IPS DF 6.9 (cell line): ENCODE results near the gene PRKCE.

Source experiments
- DNase-seq: peaks from one replicate; pipeline ENCODE4 v3.0.0-alpha.2; 2013; ENCODE audit warnings: low read depth, low spot score
- H3K27ac ChIP-seq: one replicate; pipeline ENCODE4 v1.5.1; 2013; ENCODE audit warnings: low read length, control low read depth
- H3K27me3 ChIP-seq: 2 replicates; pipeline ENCODE4 v1.6.1; 2013; ENCODE audit warnings: mild to moderate bottlenecking, low read length; ENCODE audit not compliant: control insufficient read depth, insufficient read depth
- H3K36me3 ChIP-seq: 2 replicates; pipeline ENCODE4 v1.6.1; 2013; ENCODE audit warnings: low read length; ENCODE audit not compliant: control insufficient read depth, insufficient read depth
- H3K4me1 ChIP-seq: 2 replicates; pipeline ENCODE4 v1.6.1; 2013; ENCODE audit warnings: low read length; ENCODE audit not compliant: control insufficient read depth, insufficient read depth
- H3K4me3 ChIP-seq: 2 replicates; pipeline ENCODE4 v1.5.1; 2013; ENCODE audit warnings: mild to moderate bottlenecking, low read length
- H3K9me3 ChIP-seq: 2 replicates; pipeline ENCODE4 v1.6.1; 2013; ENCODE audit warnings: low read length, inconsistent platforms; ENCODE audit not compliant: control insufficient read depth, insufficient read depth
- WGBS: extraction: QIAGEN DNeasy Blood & Tissue Kit; methylation state at CpG from one replicate; pipeline ENCODE4 v1.1.7; 2013; ENCODE audit warnings: mixed read lengths, missing lambda C conversion rate; ENCODE audit not compliant: insufficient read length, insufficient coverage; 5-methylcytosine and 5-hydroxymethylcytosine counted together

The PRKCE gene

DNA sequence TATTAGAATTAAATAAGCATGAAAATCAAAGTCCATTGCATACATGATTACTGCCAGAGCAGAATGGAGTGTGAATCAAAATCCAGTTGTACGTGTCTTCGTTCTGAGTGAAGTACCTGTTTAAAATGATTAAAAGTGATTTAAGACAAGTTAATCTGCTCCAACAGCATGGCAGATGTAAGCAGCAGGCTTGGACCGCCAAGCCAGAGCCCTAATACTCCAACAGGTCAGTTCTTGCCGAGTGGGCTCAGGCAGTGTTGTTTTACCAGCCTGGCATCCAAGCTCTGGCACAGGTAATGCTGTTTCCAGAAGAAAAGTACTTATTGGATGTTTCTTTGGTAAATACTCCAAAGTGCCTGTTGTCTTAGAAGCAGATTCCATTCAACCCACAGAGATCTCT, 474.3 kb downstream of the PRKCE start:
- DNase-seq: no peak
- no CpG with 5 or more reads among the region's 4 CpGs for WGBS
- no peak overlapping the region for H3K4me3 ChIP-seq
- no peaks in the 10 kb centered on the region for H3K9me3 ChIP-seq
- no peaks in the 10 kb centered on the region for H3K27me3 ChIP-seq
- H3K36me3 ChIP-seq: no peaks in the 10 kb centered on the region
- H3K27ac ChIP-seq: no peak overlapping the region
- H3K4me1 ChIP-seq: no peaks in the 10 kb centered on the region

DNA sequence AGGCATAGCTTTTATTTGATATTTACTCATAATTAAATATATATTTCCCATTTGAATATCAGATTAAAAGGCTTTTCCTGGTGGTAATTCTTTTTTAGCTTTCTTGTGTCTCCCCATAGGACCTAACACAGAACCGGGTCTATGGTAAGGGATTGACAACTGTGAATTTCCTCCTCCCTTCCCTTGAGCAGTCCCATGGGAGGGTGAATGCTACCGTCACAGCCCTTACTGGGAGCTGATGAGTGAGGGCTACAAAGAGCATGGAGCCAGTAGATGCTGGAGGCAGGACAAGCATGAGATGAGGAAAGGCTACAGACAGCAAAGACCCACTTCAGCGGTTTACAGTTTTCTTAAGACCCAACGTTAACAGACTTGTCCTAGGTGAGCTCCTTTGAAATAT, 475.1 kb downstream of the PRKCE start:
- WGBS: no CpG with 5 or more reads among the region's 4 CpGs
- Histone ChIP-seq H3K9me3 (no peaks in the 10 kb centered on the region), H3K4me1 (no peaks in the 10 kb centered on the region), H3K27ac (no peak overlapping the region), H3K27me3 (no peaks in the 10 kb centered on the region), H3K36me3 (no peaks in the 10 kb centered on the region), H3K4me3 (no peak overlapping the region)
- no peak for DNase-seq

- Histone ChIP-seq H3K36me3 (no peaks in the 10 kb centered on the region), H3K4me3 (no peak overlapping the region), H3K9me3 (no peaks in the 10 kb centered on the region), H3K27ac (no peak overlapping the region), H3K4me1 (no peaks in the 10 kb centered on the region), H3K27me3 (no peaks in the 10 kb centered on the region)
- no CpG with 5 or more reads among the region's 3 CpGs for WGBS
- DNase-seq: no peak
Observed at GRCh38 chr2:46127176-46127575, 475.7 kb downstream of the PRKCE start.

GRCh38 chr2:46130511-46130910, 479.0 kb downstream of the PRKCE start:
- Histone ChIP-seq H3K27ac (no peak overlapping the region), H3K4me1 (no peaks in the 10 kb centered on the region)
- whole genome bisulfite sequencing: no CpG with 5 or more reads among the region's 4 CpGs

GRCh38 chr2:46132996-46133395, 481.5 kb downstream of the PRKCE start:
- DNase-seq: no peak
- no CpG with 5 or more reads among the region's 8 CpGs for whole genome bisulfite sequencing

More at GRCh38 chr2:46130511-46130910, 479.0 kb downstream of the PRKCE start:
- no peak for DNase-seq
- Histone ChIP-seq H3K4me3 (no peak overlapping the region), H3K9me3 (no peaks in the 10 kb centered on the region), H3K36me3 (no peaks in the 10 kb centered on the region), H3K27me3 (no peaks in the 10 kb centered on the region)

GRCh38 chr2:46134531-46135227, 483.2 kb downstream of the PRKCE start:
- no peaks in the 10 kb centered on the region for H3K9me3 ChIP-seq
- H3K27me3 ChIP-seq: no peaks in the 10 kb centered on the region
- no CpG with 5 or more reads among the region's 8 CpGs for WGBS
- no peaks in the 10 kb centered on the region for H3K36me3 ChIP-seq
- H3K4me3 ChIP-seq: no peak overlapping the region
- H3K27ac ChIP-seq: no peak overlapping the region
- no peak for DNase-seq
- H3K4me1 ChIP-seq: no peaks in the 10 kb centered on the region

More at GRCh38 chr2:46132996-46133395, 481.5 kb downstream of the PRKCE start:
- Histone ChIP-seq H3K36me3 (no peaks in the 10 kb centered on the region), H3K27me3 (no peaks in the 10 kb centered on the region), H3K27ac (no peak overlapping the region), H3K4me3 (no peak overlapping the region), H3K9me3 (no peaks in the 10 kb centered on the region), H3K4me1 (no peaks in the 10 kb centered on the region)

GRCh38 chr2:46135228-46135855, 483.9 kb downstream of the PRKCE start:
- WGBS: no CpG with 5 or more reads among the region's 4 CpGs
- no peaks in the 10 kb centered on the region for H3K4me1 ChIP-seq
- no peak for DNase-seq
- no peaks in the 10 kb centered on the region for H3K36me3 ChIP-seq
- H3K4me3 ChIP-seq: no peak overlapping the region
- H3K27me3 ChIP-seq: no peaks in the 10 kb centered on the region
- no peaks in the 10 kb centered on the region for H3K9me3 ChIP-seq
- H3K27ac ChIP-seq: no peak overlapping the region

- Histone ChIP-seq H3K27me3 (no peaks in the 10 kb centered on the region), H3K9me3 (no peaks in the 10 kb centered on the region), H3K4me3 (no peak overlapping the region), H3K4me1 (no peaks in the 10 kb centered on the region), H3K27ac (no peak overlapping the region), H3K36me3 (no peaks in the 10 kb centered on the region)
- no CpG with 5 or more reads among the region's 6 CpGs for WGBS
- DNase-seq: no peak
Observed at GRCh38 chr2:46135958-46136357, 484.5 kb downstream of the PRKCE start.

DNA sequence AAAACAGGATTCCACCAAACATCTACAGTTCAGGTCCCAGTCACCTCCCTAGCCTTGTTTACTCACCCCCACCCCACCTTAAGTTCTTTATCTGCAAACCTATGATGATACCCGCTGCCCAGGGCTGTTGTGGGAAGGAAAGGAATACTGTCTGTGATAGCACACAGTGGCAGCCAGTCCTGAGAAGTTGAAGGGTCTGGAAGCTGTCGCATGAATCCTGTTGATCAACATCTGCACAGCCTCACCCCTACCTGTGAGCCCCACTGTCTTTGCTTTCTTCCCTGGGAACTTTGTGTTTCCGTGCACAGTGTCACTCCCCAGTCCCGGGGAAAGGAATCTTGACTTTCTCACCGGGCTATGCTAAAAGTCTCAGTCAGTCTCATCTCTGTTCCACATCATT, 485.0 kb downstream of the PRKCE start:
- Histone ChIP-seq H3K27me3 (no peaks in the 10 kb centered on the region), H3K4me3 (no peak overlapping the region), H3K9me3 (no peaks in the 10 kb centered on the region), H3K36me3 (no peaks in the 10 kb centered on the region), H3K4me1 (no peaks in the 10 kb centered on the region), H3K27ac (no peak overlapping the region)
- WGBS: no CpG with 5 or more reads among the region's 5 CpGs
- no peak for DNase-seq

GRCh38 chr2:46136953-46137352, 485.5 kb downstream of the PRKCE start:
- H3K36me3 ChIP-seq: no peaks in the 10 kb centered on the region
- no peaks in the 10 kb centered on the region for H3K4me1 ChIP-seq
- H3K27me3 ChIP-seq: no peaks in the 10 kb centered on the region
- no peak overlapping the region for H3K4me3 ChIP-seq
- WGBS: no CpG with 5 or more reads among the region's 2 CpGs
- no peak overlapping the region for H3K27ac ChIP-seq
- no peak for DNase-seq
- H3K9me3 ChIP-seq: no peaks in the 10 kb centered on the region
